Skeletal muscle tissue (tissue), 4 donors: ENCODE results near the gene DMBX1. TPM values are rescaled to one million over a fixed set of nuclear protein-coding genes. Genes with fewer than 3 reads are reported as not detected.
A peak's percentile ranks its signal among the peaks of the same experiment; 100 is the strongest.

Source experiments
- H3K27ac ChIP-seq: one replicate; pipeline ENCODE4 v1.7.0; 2013; ENCODE audit warnings: mild to moderate bottlenecking, low read depth, low read length, inconsistent platforms
- H3K27me3 ChIP-seq, 3 donors: one replicate each; pipeline ENCODE4 v1.7.0; 2013; ENCODE audit warnings: low read length in 3 of 3; ENCODE audit not compliant: control insufficient read depth in 3 of 3, insufficient read depth in 3 of 3
- H3K36me3 ChIP-seq, 3 donors: one replicate each; pipeline ENCODE4 v1.7.0; 2013; ENCODE audit warnings: low read length in 3 of 3; ENCODE audit not compliant: control insufficient read depth in 3 of 3, insufficient read depth in 3 of 3
- H3K4me1 ChIP-seq, 3 donors: one replicate each; pipeline ENCODE4 v1.7.0; 2013; ENCODE audit warnings: low read length in 3 of 3, mild to moderate bottlenecking in 3 of 3; ENCODE audit not compliant: control insufficient read depth in 3 of 3, insufficient read depth in 3 of 3
- H3K4me3 ChIP-seq, 3 donors: one replicate each; pipeline ENCODE4 v1.7.0; 2013; ENCODE audit warnings: low read length in 3 of 3
- H3K9ac ChIP-seq, 3 donors: one replicate each; pipeline ENCODE4 v1.7.0; 2013; ENCODE audit warnings: low read length in 3 of 3, mild to moderate bottlenecking in 3 of 3, moderate library complexity in 2 of 3, low read depth in 1 of 3
- H3K9me3 ChIP-seq, 3 donors: one replicate each; pipeline ENCODE4 v1.7.0; 2013; ENCODE audit warnings: low read length in 3 of 3; ENCODE audit not compliant: control insufficient read depth in 3 of 3
- total RNA-seq: library from RNA; depleted of rRNA; stranded (reverse); fragments of >200 nt; gene quantifications from one replicate; pipeline ENCODE4 v1.2.3, GENCODE V29; 2014
- donor health status: Osteomylitis.

DMBX1 gene
- total RNA-seq, 1 donor from 2014 or later, result not detected

DNA sequence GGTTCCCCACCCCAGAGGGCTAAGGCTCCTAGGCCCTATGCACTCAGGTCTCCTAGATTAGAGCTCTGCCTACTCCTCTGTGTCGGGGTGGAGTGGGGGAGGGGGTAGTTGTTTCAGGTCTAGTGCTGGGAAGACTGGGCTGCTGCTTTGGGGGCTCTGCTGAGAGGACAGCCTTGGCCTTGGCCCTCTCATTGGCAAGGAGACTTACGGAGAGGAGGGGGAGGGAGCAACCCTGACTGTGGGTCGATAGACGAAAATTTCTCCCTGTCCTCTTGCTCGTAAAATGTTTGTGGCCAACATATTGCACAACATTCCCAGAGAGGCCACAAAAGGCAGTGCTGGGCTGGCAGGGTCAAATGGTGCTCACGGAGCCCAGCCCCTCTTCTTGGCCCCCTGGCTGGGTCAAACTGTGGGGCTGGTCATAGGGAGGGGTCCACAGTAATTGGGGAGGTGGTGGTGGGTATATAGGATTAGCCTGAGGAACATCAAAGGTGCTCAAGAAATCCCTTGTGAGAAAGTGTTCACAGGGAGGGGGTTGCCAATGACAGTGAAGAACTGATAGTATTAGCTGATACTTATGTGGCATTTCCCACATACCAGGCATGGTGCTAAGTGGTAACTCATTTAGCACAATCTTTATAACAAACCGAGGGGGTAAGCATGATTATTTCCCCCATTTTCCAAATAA, 8.5 kb upstream of the DMBX1 start:
- peaks cover 15 to 51% (median 43%) of the 10 kb centered on the region in 3 donors for H3K27me3 ChIP-seq
- H3K36me3 ChIP-seq, result no peaks in the 10 kb centered on the region
- no peaks in the 10 kb centered on the region for H3K4me1 ChIP-seq
- no peak overlapping the region for H3K4me3 ChIP-seq
- no peak overlapping the region for H3K27ac ChIP-seq
- no peaks in the 10 kb centered on the region for H3K9me3 ChIP-seq
- H3K9ac ChIP-seq, result no peak overlapping the region

- H3K9ac ChIP-seq, result no peak overlapping the region
- H3K4me3 ChIP-seq, result no peak overlapping the region
- no peaks in the 10 kb centered on the region for H3K36me3 ChIP-seq
- H3K27ac ChIP-seq, result no peak overlapping the region
- peaks cover 23 to 60% (median 51%) of the 10 kb centered on the region in 3 donors for H3K27me3 ChIP-seq
- H3K4me1 ChIP-seq, result no peaks in the 10 kb centered on the region
- H3K9me3 ChIP-seq, result no peaks in the 10 kb centered on the region
Measured at GRCh38 chr1:46481961-46482360, 7.7 kb upstream of the DMBX1 start.

DNA sequence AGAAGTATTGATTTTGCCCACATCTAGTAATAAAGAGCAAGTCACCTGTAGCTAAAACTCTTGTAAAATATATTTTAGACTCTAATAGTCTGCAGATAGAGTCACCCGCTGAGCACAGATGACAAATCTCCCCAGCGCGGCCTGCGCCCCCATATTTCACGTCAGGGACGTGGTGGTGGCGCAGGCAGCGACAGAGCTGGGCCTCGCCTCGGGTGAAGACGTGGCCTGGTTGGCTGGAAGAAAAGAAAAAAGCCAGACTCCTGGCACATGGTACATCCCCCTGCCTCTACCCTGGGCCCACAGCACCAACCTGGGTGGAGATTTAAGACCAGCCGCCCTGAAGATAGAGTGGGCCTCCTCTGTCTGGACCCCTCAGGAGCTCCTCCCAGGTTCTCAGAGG, 6.0 kb upstream of the DMBX1 start:
- Histone ChIP-seq H3K4me1 (no peaks in the 10 kb centered on the region), H3K27ac (no peak overlapping the region), H3K4me3 (no peak overlapping the region), H3K9ac (no peak overlapping the region), H3K9me3 (no peaks in the 10 kb centered on the region), H3K36me3 (no peaks in the 10 kb centered on the region), H3K27me3 (peaks cover 37 to 64% (median 61%) of the 10 kb centered on the region in 3 donors)

- Histone ChIP-seq H3K4me3 (no peak overlapping the region), H3K4me1 (peaks cover 2 to 8% (median 3%) of the 10 kb centered on the region in 3 donors), H3K27me3 (peaks cover 50 to 72% (median 67%) of the 10 kb centered on the region in 3 donors), H3K9ac (no peak overlapping the region), H3K9me3 (no peaks in the 10 kb centered on the region), H3K27ac (no peak overlapping the region), H3K36me3 (no peaks in the 10 kb centered on the region)
Measured at GRCh38 chr1:46484783-46485490, 4.7 kb upstream of the DMBX1 start.

- H3K4me3 ChIP-seq, result no peak overlapping the region
- H3K27ac ChIP-seq, result no peak overlapping the region
- H3K4me1 ChIP-seq, result peaks cover 9 to 17% (median 12%) of the 10 kb centered on the region in 3 donors
- H3K9me3 ChIP-seq, result no peaks in the 10 kb centered on the region
- peaks cover 58 to 76% (median 71%) of the 10 kb centered on the region in 3 donors for H3K27me3 ChIP-seq
- no peak overlapping the region for H3K9ac ChIP-seq
- no peaks in the 10 kb centered on the region for H3K36me3 ChIP-seq
Measured at GRCh38 chr1:46485564-46486431, 3.8 kb upstream of the DMBX1 start.

GRCh38 chr1:46486432-46487015, 3.1 kb upstream of the DMBX1 start:
- Histone ChIP-seq H3K4me3 (no peak overlapping the region), H3K9me3 (no peaks in the 10 kb centered on the region), H3K36me3 (no peaks in the 10 kb centered on the region), H3K4me1 (peaks cover 9 to 19% (median 14%) of the 10 kb centered on the region in 3 donors), H3K27ac (no peak overlapping the region), H3K9ac (no peak overlapping the region), H3K27me3 (peaks cover 62 to 83% (median 74%) of the 10 kb centered on the region in 3 donors)

DNA sequence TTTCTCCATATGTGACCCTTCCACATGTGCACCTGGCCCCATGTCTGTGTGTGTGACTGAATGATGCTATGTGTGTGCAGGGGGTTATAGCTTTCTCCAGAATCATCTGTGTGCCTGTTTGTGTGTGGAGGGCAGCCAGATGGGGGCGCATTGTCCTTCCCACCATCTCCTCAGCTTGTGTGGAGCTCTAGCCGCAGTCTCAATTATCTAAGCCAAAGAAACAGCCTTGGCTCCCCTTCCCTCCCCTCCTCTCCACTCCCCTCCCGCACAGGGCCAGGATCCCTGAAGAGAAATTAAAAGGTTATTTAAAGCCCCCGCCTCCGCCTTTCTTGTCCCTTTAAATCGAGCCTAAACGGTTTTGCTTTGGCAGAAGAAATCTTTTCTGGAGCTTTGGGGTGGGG, 1.8 kb upstream of the DMBX1 start:
- H3K9me3 ChIP-seq, result no peaks in the 10 kb centered on the region
- no peak overlapping the region for H3K27ac ChIP-seq
- H3K4me3 ChIP-seq, result no peak overlapping the region
- H3K36me3 ChIP-seq, result no peaks in the 10 kb centered on the region
- peaks cover 9 to 19% (median 14%) of the 10 kb centered on the region in 3 donors for H3K4me1 ChIP-seq
- H3K27me3 ChIP-seq, result peaks cover 75 to 93% (median 86%) of the 10 kb centered on the region in 3 donors
- no peak overlapping the region for H3K9ac ChIP-seq

DNA sequence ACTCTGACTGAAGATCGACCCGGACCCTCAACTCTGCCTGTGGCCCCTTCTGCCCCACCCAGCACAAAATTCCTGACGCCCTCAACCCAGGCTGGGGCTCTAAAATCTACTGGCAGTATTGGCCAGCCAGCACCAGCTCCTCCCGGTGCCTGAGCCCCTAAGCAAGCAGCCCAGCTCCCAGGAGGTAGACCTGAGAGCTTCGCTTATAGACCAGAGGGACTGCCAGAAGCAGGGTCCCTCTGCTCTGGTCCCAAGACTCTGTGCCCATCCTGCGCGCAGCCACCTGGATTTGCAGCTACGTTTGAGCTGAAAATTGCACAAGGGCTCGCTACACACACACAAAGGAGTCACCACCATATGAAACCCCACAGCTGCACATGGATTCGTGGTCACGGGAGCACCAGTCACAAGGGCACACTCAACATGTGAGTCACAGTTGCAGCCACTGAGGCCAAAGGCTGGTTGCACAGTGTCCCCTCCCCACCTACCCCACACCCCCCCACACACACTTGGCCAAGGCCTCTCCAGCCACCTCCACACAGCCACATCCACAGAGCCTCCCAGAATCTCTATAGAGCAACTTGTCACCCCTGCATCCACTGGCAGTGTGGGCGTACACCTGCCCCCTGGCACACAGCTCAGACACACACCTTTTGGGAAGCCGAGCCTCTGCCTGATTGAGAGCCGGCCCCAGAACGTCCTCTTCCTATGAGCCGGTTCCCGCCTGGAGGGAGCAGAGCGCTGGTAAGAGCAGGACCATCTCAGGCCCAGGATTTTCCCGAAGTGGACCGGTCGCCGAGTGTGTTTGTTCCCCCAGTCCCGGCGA, 1.1 kb upstream of the DMBX1 start:
- peaks cover 81 to 92% (median 90%) of the 10 kb centered on the region in 3 donors for H3K27me3 ChIP-seq
- no peaks in the 10 kb centered on the region for H3K36me3 ChIP-seq
- H3K27ac ChIP-seq, result no peak overlapping the region
- H3K9me3 ChIP-seq, result no peaks in the 10 kb centered on the region
- H3K9ac ChIP-seq, result no peak overlapping the region
- peaks cover 9 to 19% (median 14%) of the 10 kb centered on the region in 3 donors for H3K4me1 ChIP-seq
- no peak overlapping the region for H3K4me3 ChIP-seq

DNA sequence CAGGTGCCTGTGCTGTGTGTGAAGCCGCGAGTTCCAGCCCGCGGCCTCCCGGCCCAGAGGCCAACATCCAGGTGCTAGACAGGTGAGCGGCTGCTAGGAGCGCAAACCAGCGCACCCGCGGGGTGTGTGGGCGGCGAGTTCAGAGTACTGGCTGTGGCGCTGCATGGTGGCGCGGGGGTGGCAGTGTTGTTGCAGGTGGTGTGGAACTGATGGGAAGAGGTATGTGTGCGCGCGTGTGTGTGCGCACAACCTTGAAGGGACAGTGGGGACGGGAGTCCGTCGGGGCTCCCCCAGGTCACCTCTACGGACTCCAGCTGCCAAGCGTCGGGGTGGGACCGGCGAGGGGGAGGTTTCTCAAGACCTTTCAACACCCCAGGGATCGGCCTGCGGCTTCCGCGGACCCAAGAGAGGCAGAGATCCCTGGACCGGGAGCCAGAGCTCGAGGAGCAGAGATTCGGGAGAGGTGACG, 433 bp upstream of the DMBX1 start:
- H3K27ac ChIP-seq, result no peak overlapping the region
- H3K4me3 ChIP-seq, result peak overlapping the region in 1 of 3 donors; percentile 55
- H3K27me3 ChIP-seq, result peaks cover 81 to 91% (median 90%) of the 10 kb centered on the region in 3 donors

More for the DNA sequence above, 433 bp upstream of the DMBX1 start:
- peaks cover 9 to 19% (median 14%) of the 10 kb centered on the region in 3 donors for H3K4me1 ChIP-seq
- H3K36me3 ChIP-seq, result no peaks in the 10 kb centered on the region
- H3K9me3 ChIP-seq, result no peaks in the 10 kb centered on the region
- no peak overlapping the region for H3K9ac ChIP-seq
